Chondrocyte (in vitro differentiated cells): ENCODE results near the gene ADAM8. TPM values are rescaled to one million over a fixed set of nuclear protein-coding genes. Genes with fewer than 3 reads are reported as not detected.

Source experiments
- DNase-seq: peaks from one replicate; pipeline ENCODE4 v3.0.0; 2021; ENCODE audit warnings: mixed read lengths, low spot score
- H3K27ac Mint-ChIP-seq: one replicate; pipeline ENCODE4 v1.8.0; 2021; ENCODE audit warnings: mild to moderate bottlenecking, moderate library complexity, mixed read lengths; ENCODE audit not compliant: unreplicated experiment
- H3K27me3 Mint-ChIP-seq: 2 replicates; pipeline ENCODE4 v1.8.0; 2021; ENCODE audit warnings: low read depth, mixed read lengths
- H3K36me3 Mint-ChIP-seq: 2 replicates; pipeline ENCODE4 v1.8.0; 2021; ENCODE audit warnings: low read depth, mixed read lengths
- H3K4me1 Mint-ChIP-seq: 2 replicates; pipeline ENCODE4 v1.8.0; 2021; ENCODE audit warnings: low read depth, mild to moderate bottlenecking, mixed read lengths
- H3K4me3 Mint-ChIP-seq: one replicate; pipeline ENCODE4 v1.8.0; 2021; ENCODE audit warnings: mild to moderate bottlenecking, moderate library complexity, mixed read lengths; ENCODE audit not compliant: unreplicated experiment
- H3K9me3 Mint-ChIP-seq: 2 replicates; pipeline ENCODE4 v1.8.0; 2021; ENCODE audit warnings: low read depth, mixed read lengths
- CTCF ChIP-seq: fragments of 200-600 bp; sonication (generic); IDR thresholded peaks from 2 replicates; pipeline ENCODE4 v1.5.0; 2021; ENCODE audit warnings: antibody characterized with exemption, mild to moderate bottlenecking, moderate library complexity
- total RNA-seq: library from RNA; stranded (reverse); gene quantifications from 3 replicates; pipeline ENCODE4 v1.2.1, GENCODE V29; 2021

ADAM8 gene
- total RNA-seq, 1 donor from 2014 or later, result 1.3 TPM

GRCh38 chr10:133259602-133259989, 17.1 kb downstream of the ADAM8 start:
- peaks cover 4% of the 10 kb centered on the region for H3K27me3 Mint-ChIP-seq
- H3K4me3 Mint-ChIP-seq, result no peak overlapping the region

GRCh38 chr10:133258818-133259601, 17.7 kb downstream of the ADAM8 start:
- H3K9me3 Mint-ChIP-seq, result no peaks in the 10 kb centered on the region
- DNase-seq, result no peak
- TF ChIP-seq CTCF, result peak; percentile 10
- no peak overlapping the region for H3K4me3 Mint-ChIP-seq
- H3K36me3 Mint-ChIP-seq, result no peaks in the 10 kb centered on the region
- H3K27me3 Mint-ChIP-seq, result peaks cover 4% of the 10 kb centered on the region
- H3K4me1 Mint-ChIP-seq, result peaks cover 14% of the 10 kb centered on the region
- peak overlapping the region; percentile 93 for H3K27ac Mint-ChIP-seq

More at GRCh38 chr10:133259602-133259989, 17.1 kb downstream of the ADAM8 start:
- DNase-seq, result no peak
- Mint-ChIP-seq H3K9me3 (no peaks in the 10 kb centered on the region), H3K4me1 (peaks cover 14% of the 10 kb centered on the region), H3K36me3 (no peaks in the 10 kb centered on the region), H3K27ac (peak overlapping the region; percentile 93)
- TF ChIP-seq CTCF, result no peak

GRCh38 chr10:133258066-133258817, 18.4 kb downstream of the ADAM8 start:
- Mint-ChIP-seq H3K4me1 (peaks cover 14% of the 10 kb centered on the region), H3K9me3 (no peaks in the 10 kb centered on the region), H3K27ac (no peak overlapping the region), H3K27me3 (peaks cover 4% of the 10 kb centered on the region), H3K36me3 (no peaks in the 10 kb centered on the region), H3K4me3 (no peak overlapping the region)
- no peak for DNase-seq
- TF ChIP-seq CTCF, result no peak

DNA sequence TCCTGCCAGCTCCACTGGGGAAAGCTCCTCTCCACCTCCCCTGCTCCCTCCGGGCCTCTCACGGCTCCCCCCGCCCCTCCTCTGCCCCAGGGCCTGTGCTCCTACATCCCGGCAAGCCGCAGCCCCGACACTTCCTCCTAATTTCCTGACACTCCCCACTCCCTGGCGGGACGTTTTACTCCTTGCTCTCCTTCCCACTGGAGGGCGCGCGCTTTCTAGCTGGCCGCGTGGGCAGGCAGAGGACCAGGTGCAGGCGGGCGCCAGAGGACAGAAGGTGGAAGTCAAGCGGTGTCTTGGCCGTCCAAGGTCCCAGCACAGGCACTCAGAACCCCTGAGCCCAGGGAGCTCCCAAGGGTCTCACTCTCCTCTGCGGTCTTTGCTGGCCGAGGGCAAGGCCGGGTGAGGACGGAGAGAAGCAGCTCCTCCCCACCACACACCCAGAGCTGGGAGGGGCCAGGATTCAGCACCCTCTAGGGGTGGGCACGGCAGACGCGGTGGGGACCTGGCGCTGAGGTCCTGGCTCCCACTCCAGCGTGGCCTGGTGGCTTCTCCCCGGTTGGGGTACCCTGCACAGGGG, 19.1 kb downstream of the ADAM8 start:
- peaks cover 14% of the 10 kb centered on the region for H3K4me1 Mint-ChIP-seq
- TF ChIP-seq CTCF, result peak; percentile 48
- H3K4me3 Mint-ChIP-seq, result no peak overlapping the region
- peaks cover 4% of the 10 kb centered on the region for H3K27me3 Mint-ChIP-seq
- H3K9me3 Mint-ChIP-seq, result no peaks in the 10 kb centered on the region
- H3K36me3 Mint-ChIP-seq, result no peaks in the 10 kb centered on the region
- no peak overlapping the region for H3K27ac Mint-ChIP-seq
- DNase-seq, result no peak

DNA sequence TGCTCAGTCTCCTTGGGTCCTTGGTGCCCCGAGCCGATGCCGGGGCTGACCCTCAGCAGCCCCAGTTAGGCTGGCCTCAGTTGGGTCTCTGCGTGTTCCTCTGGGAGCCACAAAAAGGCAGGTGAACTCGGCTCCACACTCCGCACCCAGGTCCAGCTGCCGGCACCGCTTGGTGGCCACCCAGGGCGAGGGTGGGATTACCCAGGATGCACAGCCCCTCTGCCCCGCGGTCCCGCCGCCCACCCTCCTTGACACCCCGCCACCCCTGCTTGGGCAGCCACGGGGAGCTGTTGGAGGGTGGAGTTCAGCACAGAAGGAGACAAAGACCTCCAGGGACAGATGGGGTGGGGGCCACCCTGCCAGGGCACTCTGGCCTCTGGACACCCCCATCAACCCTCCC, 21.3 kb downstream of the ADAM8 start:
- Mint-ChIP-seq H3K36me3 (no peaks in the 10 kb centered on the region), H3K4me1 (peaks cover 14% of the 10 kb centered on the region), H3K9me3 (no peaks in the 10 kb centered on the region), H3K27ac (no peak overlapping the region), H3K27me3 (peaks cover 8% of the 10 kb centered on the region), H3K4me3 (no peak overlapping the region)
- TF ChIP-seq CTCF, result no peak
- no peak for DNase-seq
